AG10803 (cell line): Measurements from ENCODE around the gene KLK6.

Experiments used
- DNase-seq: peaks from one replicate; pipeline ENCODE4 v3.0.0; 2010; ENCODE audit warnings: low read depth
- H3K4me3 ChIP-seq: 2 replicates; pipeline ENCODE4 v1.5.1; 2011; ENCODE audit warnings: mild to moderate bottlenecking, low read length, control low read depth
- TF ChIP-seq, protein P1 (sequence below): conservative IDR thresholded peaks from 2 replicates; pipeline ENCODE4 v1.5.1; 2011; ENCODE audit warnings: mild to moderate bottlenecking, low read length, control low read depth, inconsistent platforms

KLK6 gene

GRCh38 chr19:51002542-51003311, 33.3 kb upstream of the KLK6 start:
- no peak overlapping the region for H3K4me3 ChIP-seq
- DNase-seq: no peak
- TF ChIP-seq, protein P1, sequence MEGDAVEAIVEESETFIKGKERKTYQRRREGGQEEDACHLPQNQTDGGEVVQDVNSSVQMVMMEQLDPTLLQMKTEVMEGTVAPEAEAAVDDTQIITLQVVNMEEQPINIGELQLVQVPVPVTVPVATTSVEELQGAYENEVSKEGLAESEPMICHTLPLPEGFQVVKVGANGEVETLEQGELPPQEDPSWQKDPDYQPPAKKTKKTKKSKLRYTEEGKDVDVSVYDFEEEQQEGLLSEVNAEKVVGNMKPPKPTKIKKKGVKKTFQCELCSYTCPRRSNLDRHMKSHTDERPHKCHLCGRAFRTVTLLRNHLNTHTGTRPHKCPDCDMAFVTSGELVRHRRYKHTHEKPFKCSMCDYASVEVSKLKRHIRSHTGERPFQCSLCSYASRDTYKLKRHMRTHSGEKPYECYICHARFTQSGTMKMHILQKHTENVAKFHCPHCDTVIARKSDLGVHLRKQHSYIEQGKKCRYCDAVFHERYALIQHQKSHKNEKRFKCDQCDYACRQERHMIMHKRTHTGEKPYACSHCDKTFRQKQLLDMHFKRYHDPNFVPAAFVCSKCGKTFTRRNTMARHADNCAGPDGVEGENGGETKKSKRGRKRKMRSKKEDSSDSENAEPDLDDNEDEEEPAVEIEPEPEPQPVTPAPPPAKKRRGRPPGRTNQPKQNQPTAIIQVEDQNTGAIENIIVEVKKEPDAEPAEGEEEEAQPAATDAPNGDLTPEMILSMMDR: no peak

- H3K4me3 ChIP-seq: no peak overlapping the region
- DNase-seq: no peak
- TF ChIP-seq, protein P1: no peak
Observed at GRCh38 chr19:51002089-51002532, 32.7 kb upstream of the KLK6 start.

- TF ChIP-seq, protein P1: no peak
- no peak within 1 kb of the TSS for H3K4me3 ChIP-seq
- DNase-seq: no peak
Observed at GRCh38 chr19:51001515-51001914, 32.1 kb upstream of the KLK6 start, which contains the start of gene KLK8. KLK8 (minus strand) TSS chr19:51001604; CDS start chr19:51001167, 437 bp downstream.

DNA sequence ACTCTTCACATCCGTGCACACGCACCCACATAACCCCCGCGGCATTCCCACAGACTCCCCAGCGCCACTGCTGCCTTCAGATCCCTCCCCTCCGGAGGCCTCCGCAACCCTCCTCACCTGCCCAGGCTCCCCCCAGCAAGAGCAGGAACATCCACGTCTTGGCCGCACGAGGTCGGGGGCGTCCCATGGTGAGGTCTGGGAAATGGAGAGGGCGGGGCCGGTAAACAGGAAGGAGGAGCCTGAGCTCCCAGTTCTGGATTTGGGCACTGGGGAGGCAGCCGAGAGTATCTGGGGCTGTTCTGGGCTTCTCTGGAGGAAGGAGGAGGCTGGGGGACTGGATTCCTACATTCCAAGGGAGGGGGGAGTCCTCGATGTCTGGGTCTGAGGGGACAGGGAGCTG, 31.6 kb upstream of the KLK6 start:
- no peak for DNase-seq
- H3K4me3 ChIP-seq: no peak overlapping the region
- TF ChIP-seq, protein P1: no peak

DNA sequence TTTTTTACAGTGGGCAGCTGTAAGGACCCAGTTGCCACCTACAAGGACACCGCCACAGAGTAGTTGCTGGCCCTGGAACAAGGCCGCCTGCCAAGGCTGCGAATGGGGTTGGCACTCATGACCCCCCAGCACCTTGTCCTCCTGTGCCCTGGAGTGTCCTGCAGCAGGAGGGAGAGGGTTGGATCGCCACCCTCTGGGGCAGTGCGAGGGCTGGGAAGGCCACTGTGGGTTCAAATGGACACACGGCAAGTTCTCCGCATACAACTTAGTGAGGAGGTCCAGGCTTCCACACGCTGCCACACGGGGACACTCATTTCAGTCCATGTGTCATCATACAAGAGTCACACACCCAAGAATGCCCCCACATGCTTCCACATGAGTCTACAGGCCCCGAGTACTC, 31.0 kb upstream of the KLK6 start:
- H3K4me3 ChIP-seq: no peak overlapping the region
- no peak for DNase-seq
- TF ChIP-seq, protein P1: no peak

DNA sequence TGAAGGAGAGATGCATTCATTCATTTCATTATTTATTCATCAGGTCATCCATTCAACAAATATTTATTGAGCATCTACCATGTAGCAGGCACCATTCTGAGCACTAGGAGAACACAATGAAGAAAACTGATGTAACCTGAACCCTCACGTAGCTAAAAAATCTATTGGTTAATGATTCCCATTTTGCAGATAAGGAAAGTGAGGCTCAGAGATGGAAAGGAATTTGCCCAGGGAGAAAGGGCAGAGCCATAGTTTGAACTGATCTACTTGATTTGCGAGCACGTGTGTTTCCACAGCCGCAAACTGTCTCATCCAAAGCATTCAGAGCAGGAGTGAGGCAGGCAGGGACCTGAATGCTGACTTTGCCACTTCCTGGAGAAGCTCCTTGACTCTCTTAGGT, 29.3 kb upstream of the KLK6 start:
- TF ChIP-seq, protein P1: no peak
- no peak for DNase-seq
- no peak overlapping the region for H3K4me3 ChIP-seq

DNA sequence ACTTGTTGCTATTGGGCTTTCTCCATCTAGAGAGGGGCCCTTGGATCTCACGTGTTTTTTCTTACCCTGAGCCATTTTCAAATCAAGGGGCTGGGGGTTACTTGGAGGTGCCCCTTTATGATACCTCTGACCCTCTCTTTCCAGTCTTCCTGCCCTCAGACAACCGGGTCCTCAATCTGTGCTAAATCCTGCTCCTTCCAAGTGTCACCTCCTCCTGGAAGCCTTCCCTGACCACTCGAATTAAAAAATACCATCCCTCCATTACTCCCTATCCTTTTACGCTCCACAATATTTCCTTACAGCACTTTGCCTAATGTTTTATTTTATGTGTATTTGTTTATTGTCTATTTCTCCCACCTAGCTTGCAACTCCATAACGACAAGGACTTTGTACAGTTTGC, 28.7 kb upstream of the KLK6 start:
- DNase-seq: no peak
- TF ChIP-seq, protein P1: no peak
- H3K4me3 ChIP-seq: no peak overlapping the region
